Left ventricle myocardium inferior (tissue), 1 donor: Measurements from ENCODE around the gene TTC39C. TPM values are rescaled to one million over a fixed set of nuclear protein-coding genes. Genes with fewer than 3 reads are reported as not detected.

ENCODE experiments used
- DNase-seq: peaks from one replicate; pipeline ENCODE4 v3.0.0-alpha.2; 2020
- H3K27ac ChIP-seq: fragments of 200-600 bp; replicated peaks from 2 replicates; pipeline ENCODE4 v1.8.0; 2021
- H3K27me3 ChIP-seq: fragments of 200-600 bp; 2 replicates; pipeline ENCODE4 v1.8.0; 2021; ENCODE audit warnings: low read depth
- H3K36me3 ChIP-seq: fragments of 200-600 bp; 2 replicates; pipeline ENCODE4 v1.8.0; 2021
- H3K4me1 ChIP-seq: fragments of 200-600 bp; 2 replicates; pipeline ENCODE4 v1.8.0; 2021
- H3K4me3 ChIP-seq: fragments of 200-600 bp; 2 replicates; pipeline ENCODE4 v1.8.0; 2021; ENCODE audit warnings: mild to moderate bottlenecking, moderate library complexity
- H3K9me3 ChIP-seq: fragments of 200-600 bp; replicated peaks from 2 replicates; pipeline ENCODE4 v1.8.0; 2021
- CTCF ChIP-seq: fragments of 200-600 bp; IDR thresholded peaks from 2 replicates; pipeline ENCODE4 v1.8.0; 2021; ENCODE audit warnings: antibody characterized with exemption, mild to moderate bottlenecking, borderline replicate concordance
- intact Hi-C: fragments of 100-400 bp; cut with micrococcal nuclease; formaldehyde crosslinking; loops from one replicate; pipeline ENCODE4 v1.11.0; 2022
- total RNA-seq: library from RNA; stranded (reverse); fragmentation: NEBNext Ultra II Directional; extraction: Animal tissue kit (Norgen Biotek cat#: 25700); gene quantifications from one replicate; pipeline ENCODE4 v1.2.1, GENCODE V29; 2021
- donor health status: DM: no; HTN: yes; CAD: no; lungs with severe emphysema.

Gene TTC39C
- total RNA-seq, 1 donor from 2014 or later, result 4.6 TPM

GRCh38 chr18:23969664-23970063 is 44.9 kb upstream of the TTC39C start:
- Histone ChIP-seq H3K9me3 (peaks cover 8% of the 10 kb centered on the region), H3K4me1 (no peaks in the 10 kb centered on the region), H3K36me3 (no peaks in the 10 kb centered on the region), H3K27me3 (no peaks in the 10 kb centered on the region), H3K27ac (no peak overlapping the region), H3K4me3 (no peak overlapping the region)
- no peak for DNase-seq
- intact Hi-C loops, result no loop called here
- no peak for TF ChIP-seq CTCF

GRCh38 chr18:23970161-23971096 is 44.1 kb upstream of the TTC39C start:
- H3K27me3 ChIP-seq, result no peaks in the 10 kb centered on the region
- no peak for DNase-seq
- H3K4me1 ChIP-seq, result no peaks in the 10 kb centered on the region
- no peak overlapping the region for H3K4me3 ChIP-seq
- no peak overlapping the region for H3K27ac ChIP-seq
- intact Hi-C loops, result no loop called here
- no peak for TF ChIP-seq CTCF
- peaks cover 10% of the 10 kb centered on the region for H3K9me3 ChIP-seq
- H3K36me3 ChIP-seq, result no peaks in the 10 kb centered on the region

- intact Hi-C loops, result no loop called here
- no peaks in the 10 kb centered on the region for H3K36me3 ChIP-seq
- no peaks in the 10 kb centered on the region for H3K27me3 ChIP-seq
- H3K4me1 ChIP-seq, result no peaks in the 10 kb centered on the region
- no peak for DNase-seq
- H3K27ac ChIP-seq, result no peak overlapping the region
- peaks cover 10% of the 10 kb centered on the region for H3K9me3 ChIP-seq
- no peak overlapping the region for H3K4me3 ChIP-seq
- no peak for TF ChIP-seq CTCF
Observed at GRCh38 chr18:23971097-23971440, 43.5 kb upstream of the TTC39C start.

GRCh38 chr18:23971666-23972230 is 42.8 kb upstream of the TTC39C start:
- H3K27ac ChIP-seq, result no peak overlapping the region
- no peak for TF ChIP-seq CTCF
- H3K9me3 ChIP-seq, result peaks cover 10% of the 10 kb centered on the region
- H3K27me3 ChIP-seq, result no peaks in the 10 kb centered on the region
- no peaks in the 10 kb centered on the region for H3K4me1 ChIP-seq
- no peak overlapping the region for H3K4me3 ChIP-seq
- intact Hi-C loops, result no loop called here
- no peak for DNase-seq
- no peaks in the 10 kb centered on the region for H3K36me3 ChIP-seq

GRCh38 chr18:23972453-23972852 is 42.1 kb upstream of the TTC39C start:
- H3K4me1 ChIP-seq, result no peaks in the 10 kb centered on the region
- no peaks in the 10 kb centered on the region for H3K36me3 ChIP-seq
- no peak overlapping the region for H3K4me3 ChIP-seq
- no peaks in the 10 kb centered on the region for H3K27me3 ChIP-seq
- TF ChIP-seq CTCF, result no peak
- peaks cover 10% of the 10 kb centered on the region for H3K9me3 ChIP-seq
- intact Hi-C loops, result no loop called here
- no peak overlapping the region for H3K27ac ChIP-seq
- no peak for DNase-seq
